GDM1 (cell line): Measurements from ENCODE around the gene MOB3C.

Experiments
- DNase-seq: peaks from one replicate; lab custom pipeline; 2025; lab: John Stamatoyannopoulos, UW

The MOB3C gene

GRCh38 chr1:46606255-46606965 is 10.2 kb downstream of the MOB3C start:
- DNase-seq: no peak

GRCh38 chr1:46605232-46605631 is 11.4 kb downstream of the MOB3C start:
- no peak for DNase-seq

GRCh38 chr1:46603858-46604549 is 12.6 kb downstream of the MOB3C start, which contains the start of gene MKNK1:
Gene MKNK1, minus strand, starts transcription at chr1:46604268. Its CDS starts 20,941 bp downstream, at chr1:46583327.
- DNase-seq: peak; percentile 95

- DNase-seq: no peak
These were observed 13.1 kb downstream of the MOB3C start for GRCh38 chr1:46603481-46603857.

- DNase-seq: no peak
These were observed 15.2 kb downstream of the MOB3C start for GRCh38 chr1:46601257-46602007.

GRCh38 chr1:46599059-46599970 is 17.3 kb downstream of the MOB3C start:
- no peak for DNase-seq

GRCh38 chr1:46596846-46597245 is 19.8 kb downstream of the MOB3C start:
- DNase-seq: no peak

GRCh38 chr1:46596036-46596435 is 20.6 kb downstream of the MOB3C start:
- no peak for DNase-seq

GRCh38 chr1:46595127-46595526 is 21.5 kb downstream of the MOB3C start:
- DNase-seq: peak; percentile 64

- no peak for DNase-seq
These were observed 22.5 kb downstream of the MOB3C start for GRCh38 chr1:46594063-46594462.

- DNase-seq: no peak
These were observed 23.8 kb downstream of the MOB3C start for GRCh38 chr1:46592823-46593222.

- DNase-seq: no peak
These were observed 27.1 kb downstream of the MOB3C start for GRCh38 chr1:46589529-46589928.

GRCh38 chr1:46587069-46587468 is 29.5 kb downstream of the MOB3C start:
- no peak for DNase-seq

- no peak for DNase-seq
These were observed 31.2 kb downstream of the MOB3C start for GRCh38 chr1:46585312-46585938.

GRCh38 chr1:46583494-46583893 is 33.1 kb downstream of the MOB3C start:
- no peak for DNase-seq

- no peak for DNase-seq
These were observed 33.6 kb downstream of the MOB3C start for GRCh38 chr1:46582972-46583371.

GRCh38 chr1:46581681-46582455 is 34.7 kb downstream of the MOB3C start:
- peak; percentile 60 for DNase-seq

GRCh38 chr1:46580140-46580903 is 36.3 kb downstream of the MOB3C start:
- DNase-seq: peak; percentile 70

- DNase-seq: no peak
These were observed 38.9 kb downstream of the MOB3C start for GRCh38 chr1:46577671-46578070.

GRCh38 chr1:46576596-46576995 is 40.0 kb downstream of the MOB3C start:
- no peak for DNase-seq
